Progenitor cell of endocrine pancreas (in vitro differentiated cells): ENCODE measurements around the gene IL22RA2. TPM values are rescaled to one million over a fixed set of nuclear protein-coding genes. Genes with fewer than 3 reads are reported as not detected.

Source experiments
- DNase-seq: peaks from one replicate; pipeline ENCODE4 v3.0.0; 2021; ENCODE audit warnings: low spot score; ENCODE audit not compliant: unreplicated experiment
- H3K27ac Mint-ChIP-seq: 2 replicates; pipeline ENCODE4 v1.8.0; 2021; ENCODE audit warnings: mild to moderate bottlenecking, moderate library complexity, mixed read lengths
- H3K27me3 Mint-ChIP-seq: 2 replicates; pipeline ENCODE4 v1.8.0; 2021; ENCODE audit warnings: mixed read lengths
- H3K36me3 Mint-ChIP-seq: 2 replicates; pipeline ENCODE4 v1.8.0; 2022; ENCODE audit warnings: mixed read lengths; ENCODE audit not compliant: insufficient read depth
- H3K4me1 Mint-ChIP-seq: 2 replicates; pipeline ENCODE4 v1.8.0; 2021; ENCODE audit warnings: low read depth, mixed read lengths
- H3K4me3 Mint-ChIP-seq: 2 replicates; pipeline ENCODE4 v1.8.0; 2021; ENCODE audit warnings: low read depth, mild to moderate bottlenecking, moderate library complexity, mixed read lengths
- H3K9me3 Mint-ChIP-seq: 2 replicates; pipeline ENCODE4 v1.8.0; 2021; ENCODE audit warnings: low read depth, mixed read lengths
- CTCF ChIP-seq: fragments of 200-600 bp; sonication (generic); IDR thresholded peaks from one replicate; pipeline ENCODE4 v1.5.0; 2021; ENCODE audit warnings: antibody characterized with exemption, mild to moderate bottlenecking; ENCODE audit not compliant: unreplicated experiment
- total RNA-seq: library from RNA; stranded (reverse); gene quantifications from 2 replicates; pipeline ENCODE4 v1.2.1, GENCODE V29; 2021

Gene IL22RA2
- total RNA-seq, 1 donor from 2014 or later: not detected

GRCh38 chr6:137094411-137095008 lies 78.9 kb downstream of the IL22RA2 start:
- TF ChIP-seq CTCF: peak; percentile 79
- H3K9me3 Mint-ChIP-seq: peaks cover 15% of the 10 kb centered on the region
- peaks cover 1% of the 10 kb centered on the region for H3K36me3 Mint-ChIP-seq
- H3K27me3 Mint-ChIP-seq: no peaks in the 10 kb centered on the region
- H3K4me3 Mint-ChIP-seq: no peak overlapping the region
- H3K27ac Mint-ChIP-seq: no peak overlapping the region
- DNase-seq: no peak
- peaks cover 4% of the 10 kb centered on the region for H3K4me1 Mint-ChIP-seq

Other genes starting within 250 kb of the IL22RA2 start
- 0.84 and 0.93 TPM in 2 replicates for gene IL20RA, start 128.7 kb downstream of the IL22RA2 start, total RNA-seq
- 29.4 and 31.0 TPM in 2 replicates for gene IFNGR1, start 45.7 kb upstream of the IL22RA2 start, total RNA-seq